ENCODE results near the gene TNKS1BP1.

TNKS1BP1 gene

DNA sequence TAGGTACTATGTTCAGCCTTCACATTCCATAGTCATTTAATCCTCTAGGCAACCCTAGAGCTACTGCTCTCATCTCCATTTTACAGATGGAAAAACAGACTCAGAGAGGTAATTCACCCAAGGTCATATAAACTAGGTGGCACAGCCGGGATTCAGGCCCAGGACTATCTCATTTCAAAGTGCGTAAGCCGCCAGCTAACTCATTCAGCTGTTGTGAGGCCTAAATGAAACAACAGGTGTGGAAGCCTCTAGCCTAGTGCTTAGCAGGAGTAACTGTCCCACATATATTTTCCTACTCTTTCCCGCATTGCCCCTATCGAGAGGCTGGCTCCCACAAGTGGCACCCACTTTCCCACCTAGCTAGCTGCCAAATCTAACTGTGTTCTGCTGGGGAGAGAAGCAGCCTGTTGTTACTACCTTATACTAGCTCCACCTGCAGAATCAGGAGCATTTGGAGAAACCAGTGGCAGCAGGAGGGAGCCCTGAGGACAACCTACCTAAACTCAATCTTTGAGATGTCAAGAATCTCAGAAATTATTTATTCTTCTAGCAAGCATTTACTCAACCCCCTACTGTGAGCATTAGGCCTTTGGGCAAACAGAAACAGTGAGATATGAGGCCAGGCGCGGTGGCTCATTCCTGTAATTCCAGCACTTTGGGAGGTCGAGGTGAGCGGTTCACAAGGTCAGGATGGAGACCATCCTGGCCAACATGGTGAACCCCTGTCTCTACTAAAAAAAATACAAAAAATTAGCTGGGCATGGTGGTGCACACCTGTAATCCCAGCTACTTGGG lies 35.3 kb upstream of the TNKS1BP1 start:
- no peak overlapping the region for H3K4me3 ChIP-seq (ENCODE audit: control insufficient read depth, low read depth, low read length)
- DNase-seq (ENCODE audit: low read depth), result no peak
- no peak for TF ChIP-seq CTCF (conservative IDR thresholded peaks at IDR 0.05; ENCODE audit: control insufficient read depth, insufficient read depth, low read depth, low read length)

DNA sequence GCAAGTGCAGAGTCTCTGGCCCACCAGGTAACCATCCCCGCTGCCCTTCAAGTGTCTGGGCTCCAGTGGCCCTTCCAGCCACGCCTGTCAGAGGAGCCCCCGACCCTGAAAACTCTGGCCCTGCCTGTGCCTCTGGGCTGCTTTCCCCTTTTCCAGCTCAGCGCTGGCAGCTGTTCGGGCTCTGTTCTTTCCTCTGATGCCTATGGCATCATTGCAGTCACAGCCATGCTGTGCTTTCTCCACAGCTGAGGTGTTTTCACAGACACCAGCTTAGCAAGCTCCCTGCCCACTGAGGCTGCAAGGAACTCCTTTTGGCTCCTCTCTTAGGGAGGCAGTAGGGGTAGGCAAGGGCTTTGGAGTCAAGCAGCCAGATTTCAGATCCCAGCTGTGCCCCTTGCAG lies 34.6 kb upstream of the TNKS1BP1 start:
- no peak overlapping the region for H3K4me3 ChIP-seq (ENCODE audit: control insufficient read depth, low read depth, low read length)
- no peak for DNase-seq (ENCODE audit: low read depth)
- no peak for TF ChIP-seq CTCF (conservative IDR thresholded peaks at IDR 0.05; ENCODE audit: control insufficient read depth, insufficient read depth, low read depth, low read length)

GRCh38 chr11:57358991-57359390 lies 34.2 kb upstream of the TNKS1BP1 start:
- DNase-seq (ENCODE audit: low read depth), result no peak
- no peak for TF ChIP-seq CTCF (conservative IDR thresholded peaks at IDR 0.05; ENCODE audit: control insufficient read depth, insufficient read depth, low read depth, low read length)
- no peak overlapping the region for H3K4me3 ChIP-seq (ENCODE audit: control insufficient read depth, low read depth, low read length)

DNA sequence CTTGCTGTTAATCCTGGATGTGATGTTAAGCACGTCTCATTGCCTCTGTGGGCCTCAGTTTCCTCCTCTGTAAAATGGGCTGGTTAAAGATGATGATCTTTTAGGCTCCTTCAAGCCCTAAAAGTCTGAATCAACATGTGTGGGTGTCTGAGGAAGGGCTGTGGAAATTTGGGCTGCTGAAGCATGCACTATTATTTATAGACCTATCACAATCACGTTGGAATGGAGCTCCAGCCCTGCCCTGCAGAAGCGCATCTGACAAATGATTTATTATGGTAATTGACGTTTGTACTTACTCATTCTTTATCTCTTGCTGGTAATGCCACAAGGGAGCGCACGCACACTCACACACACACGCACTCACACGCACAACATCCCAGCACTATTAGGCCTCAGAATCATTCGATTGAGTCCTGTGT lies 33.8 kb upstream of the TNKS1BP1 start:
- TF ChIP-seq CTCF (conservative IDR thresholded peaks at IDR 0.05; ENCODE audit: control insufficient read depth, insufficient read depth, low read depth, low read length), result no peak
- DNase-seq (ENCODE audit: low read depth), result peak; percentile 23
- no peak overlapping the region for H3K4me3 ChIP-seq (ENCODE audit: control insufficient read depth, low read depth, low read length)

- peak; percentile 26 for DNase-seq (ENCODE audit: low read depth)
- H3K4me3 ChIP-seq (ENCODE audit: control insufficient read depth, low read depth, low read length), result no peak overlapping the region
- no peak for TF ChIP-seq CTCF (conservative IDR thresholded peaks at IDR 0.05; ENCODE audit: control insufficient read depth, insufficient read depth, low read depth, low read length)
Observed at GRCh38 chr11:57357856-57358255, 33.1 kb upstream of the TNKS1BP1 start.

DNA sequence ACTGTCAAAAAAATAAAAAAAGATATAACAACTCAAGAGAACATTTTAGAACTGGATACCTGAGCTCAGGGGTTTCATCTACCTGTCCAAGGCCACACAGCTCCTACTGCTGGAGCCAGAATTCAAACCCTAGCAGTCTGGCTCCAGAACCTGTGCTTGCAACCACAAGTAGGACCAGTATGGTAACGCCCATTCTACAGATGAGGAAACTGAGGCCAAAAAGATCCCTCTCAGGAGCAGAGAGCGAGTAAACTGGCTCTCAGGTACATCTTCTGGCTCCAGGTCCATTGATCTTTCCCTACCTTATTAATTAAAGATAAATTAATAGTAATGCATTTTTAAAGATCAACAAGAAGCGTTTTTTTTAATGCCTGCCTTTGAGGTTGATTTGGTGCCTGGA lies 32.6 kb upstream of the TNKS1BP1 start:
- no peak for DNase-seq (ENCODE audit: low read depth)
- TF ChIP-seq CTCF (conservative IDR thresholded peaks at IDR 0.05; ENCODE audit: control insufficient read depth, insufficient read depth, low read depth, low read length), result no peak
- H3K4me3 ChIP-seq (ENCODE audit: control insufficient read depth, low read depth, low read length), result no peak overlapping the region

All from fibroblast of mammary gland (primary cell).